H1 (cell line): Measurements from ENCODE around the gene NABP2. TPM values are rescaled to one million over a fixed set of nuclear protein-coding genes. Genes with fewer than 3 reads are reported as not detected.

Experiments
- CTCF ChIA-PET: fragments of 300-600 bp; sonication (Branson Sonifier 250); formaldehyde crosslinking; loops from one replicate; lab custom pipeline; 2021; ENCODE audit not compliant: partially characterized antibody; lab: Charles Lee
- POLR2A ChIA-PET: fragments of 300-600 bp; sonication (Branson Sonifier 250); formaldehyde crosslinking; loops from one replicate; lab custom pipeline; 2021; ENCODE audit warnings: inconsistent platforms; ENCODE audit not compliant: partially characterized antibody; lab: Charles Lee
- DNase-seq, 2 experiments: peaks; one replicate each; pipeline versions ENCODE4 v3.0.0 to v3.0.0-alpha.2; 2010 to 2022; ENCODE audit warnings: low spot score in 2 of 2, low read depth in 1 of 2, mixed read lengths in 1 of 2
- FAIRE-seq: peaks from 2 replicates; lab custom pipeline; 2011; peaks lifted over from hg19 to GRCh38; lab: Jason Lieb, UNC
- H2AFZ ChIP-seq: 2 replicates; pipeline ENCODE4 v1.8.1; 2012; ENCODE audit warnings: low read length, inconsistent platforms
- H2AK5ac ChIP-seq: 2 replicates; pipeline ENCODE4 v1.6.1; 2013; ENCODE audit warnings: low read depth, low read length
- H2BK120ac ChIP-seq: replicated peaks from 2 replicates; pipeline ENCODE3; 2013; ENCODE audit warnings: low read depth, low read length, inconsistent platforms
- H2BK12ac ChIP-seq: 2 replicates; pipeline ENCODE4 v1.6.1; 2013; ENCODE audit warnings: low read depth, low read length
- H2BK15ac ChIP-seq: 2 replicates; pipeline ENCODE4 v1.6.1; 2013; ENCODE audit warnings: low read length
- H2BK20ac ChIP-seq: 2 replicates; pipeline ENCODE4 v1.6.1; 2013; ENCODE audit warnings: low read length
- H2BK5ac ChIP-seq: 2 replicates; pipeline ENCODE4 v1.6.1; 2013; ENCODE audit warnings: low read depth, low read length
- H3K14ac ChIP-seq: 2 replicates; pipeline ENCODE4 v1.6.1; 2013; ENCODE audit warnings: inconsistent platforms; ENCODE audit not compliant: insufficient read length
- H3K18ac ChIP-seq: 2 replicates; pipeline ENCODE4 v1.6.1; 2013; ENCODE audit warnings: low read length; ENCODE audit errors: extremely low read depth
- H3K23ac ChIP-seq: 2 replicates; pipeline ENCODE4 v1.6.1; 2013; ENCODE audit warnings: inconsistent platforms; ENCODE audit not compliant: insufficient read length
- H3K23me2 ChIP-seq: 2 replicates; pipeline ENCODE4 v1.6.1; 2013; ENCODE audit warnings: low read depth, low read length
- H3K27ac ChIP-seq: 2 replicates; pipeline ENCODE4 v1.6.1; 2011; ENCODE audit warnings: low read depth, low read length, inconsistent platforms
- H3K27me3 ChIP-seq, 4 experiments: replicated peaks in 1 of 4; 1 replicate in 1 of 4; 2 replicates in 3 of 4; pipeline versions ENCODE4 v1.6.1 to v1.8.1; 2011 to 2013; ENCODE audit warnings: low read length in 3 of 4, mild to moderate bottlenecking in 3 of 4, inconsistent platforms in 2 of 4, mixed read lengths in 2 of 4, moderate library complexity in 1 of 4; ENCODE audit not compliant: control insufficient read depth in 3 of 4, insufficient read depth in 3 of 4; ENCODE audit errors: extremely low read depth in 1 of 4
- H3K36me3 ChIP-seq, 4 experiments: 2 replicates each; pipeline versions ENCODE4 v1.6.1 to v1.8.1; 2011 to 2013; ENCODE audit warnings: mild to moderate bottlenecking in 4 of 4, low read length in 3 of 4, moderate library complexity in 2 of 4, control low read depth in 1 of 4, inconsistent platforms in 1 of 4; ENCODE audit not compliant: insufficient read depth in 4 of 4, control insufficient read depth in 2 of 4
- H3K4ac ChIP-seq: replicated peaks from 2 replicates; pipeline ENCODE3; 2013; ENCODE audit warnings: low read length, low read depth, mixed read lengths, inconsistent platforms; ENCODE audit not compliant: insufficient read length
- H3K4me1 ChIP-seq, 4 experiments: replicated peaks in 1 of 4; 1 replicate in 1 of 4; 2 replicates in 3 of 4; pipeline versions ENCODE4 v1.6.1 to v1.8.1; 2011 to 2013; ENCODE audit warnings: low read length in 3 of 4, inconsistent platforms in 2 of 4, mixed read lengths in 1 of 4; ENCODE audit not compliant: insufficient read depth in 4 of 4, control insufficient read depth in 3 of 4
- H3K4me2 ChIP-seq, 2 experiments: 2 replicates each; pipeline versions ENCODE4 v1.6.1 to v1.8.1; 2011 to 2013; ENCODE audit warnings: low read depth in 2 of 2, low read length in 2 of 2, control low read depth in 1 of 2, inconsistent platforms in 1 of 2, mild to moderate bottlenecking in 1 of 2; ENCODE audit not compliant: insufficient read depth in 1 of 2
- H3K4me3 ChIP-seq, 4 experiments: fragments of 200-600, 300-600 bp in 1 of 4; sonication (generic), shearing (Covaris generic), sonication (Bioruptor Twin) in 1 of 4; 2 replicates each; pipeline versions ENCODE4 v1.5.1 to v1.8.1; 2011 to 2016; ENCODE audit warnings: low read length in 4 of 4, low read depth in 3 of 4, control low read depth in 2 of 4, inconsistent platforms in 2 of 4, mild to moderate bottlenecking in 2 of 4, mixed read lengths in 1 of 4, moderate library complexity in 1 of 4; ENCODE audit not compliant: insufficient read depth in 2 of 4; ENCODE audit errors: extremely low read depth in 1 of 4
- H3K56ac ChIP-seq: replicated peaks from 2 replicates; pipeline ENCODE3; 2013; ENCODE audit warnings: low read depth, mild to moderate bottlenecking, mixed read lengths, low read length, inconsistent platforms; ENCODE audit not compliant: insufficient read length
- H3K79me1 ChIP-seq: 2 replicates; pipeline ENCODE4 v1.6.1; 2013; ENCODE audit warnings: low read depth, low read length, control low read depth
- H3K79me2 ChIP-seq, 2 experiments: 2 replicates each; pipeline versions ENCODE4 v1.6.1 to v1.8.1; 2012 to 2013; ENCODE audit warnings: low read length in 2 of 2, mild to moderate bottlenecking in 2 of 2, inconsistent platforms in 1 of 2; ENCODE audit not compliant: insufficient read depth in 2 of 2, control insufficient read depth in 1 of 2
- H3K9ac ChIP-seq, 4 experiments: replicated peaks in 1 of 4; 1 replicate in 1 of 4; 2 replicates in 3 of 4; pipeline versions ENCODE4 v1.6.1 to v1.8.1; 2011 to 2013; ENCODE audit warnings: low read depth in 3 of 4, low read length in 3 of 4, control low read depth in 2 of 4, mild to moderate bottlenecking in 2 of 4, moderate library complexity in 2 of 4, inconsistent platforms in 1 of 4; ENCODE audit errors: extremely low read depth in 1 of 4
- H3K9me3 ChIP-seq, 2 experiments: 2 replicates each; pipeline versions ENCODE4 v1.6.1 to v1.8.1; 2012 to 2013; ENCODE audit warnings: mild to moderate bottlenecking in 2 of 2, moderate library complexity in 2 of 2, control low read depth in 1 of 2, inconsistent platforms in 1 of 2, low read depth in 1 of 2, low read length in 1 of 2, mixed read lengths in 1 of 2; ENCODE audit not compliant: insufficient read depth in 2 of 2
- H4K20me1 ChIP-seq, 2 experiments: replicated peaks in 1 of 2; 2 replicates each; pipeline versions ENCODE3 to v1.8.1; 2011 to 2013; ENCODE audit warnings: inconsistent platforms in 2 of 2, low read length in 2 of 2, mild to moderate bottlenecking in 1 of 2; ENCODE audit not compliant: insufficient read depth in 2 of 2, control insufficient read depth in 1 of 2
- H4K5ac ChIP-seq: 2 replicates; pipeline ENCODE4 v1.6.1; 2013; ENCODE audit warnings: low read length, low read depth, mixed read lengths, inconsistent platforms; ENCODE audit not compliant: insufficient read length
- H4K8ac ChIP-seq: 2 replicates; pipeline ENCODE4 v1.8.0; 2013; ENCODE audit warnings: mild to moderate bottlenecking, moderate library complexity, low read length, inconsistent platforms; ENCODE audit not compliant: insufficient read depth; ENCODE audit errors: extremely low read depth
- H4K91ac ChIP-seq: replicated peaks from 2 replicates; pipeline ENCODE3; 2013; ENCODE audit warnings: low read length, mixed read lengths, inconsistent platforms; ENCODE audit not compliant: insufficient read length
- BRCA1 ChIP-seq: IDR thresholded peaks from 2 replicates; pipeline ENCODE4 v1.6.1; 2012; ENCODE audit warnings: low read depth, low read length, improper control_type of control experiment
- CBX5 ChIP-seq: fragments of 300-800, 300-1000 bp; sonication (generic); IDR thresholded peaks from 2 replicates; pipeline ENCODE4 v1.7.1; 2016; ENCODE audit warnings: antibody characterized with exemption, low read length, low read depth
- CEBPB ChIP-seq: IDR thresholded peaks from 2 replicates; pipeline ENCODE4 v1.6.1; 2012; ENCODE audit warnings: low read depth, low read length
- CREB1 ChIP-seq: IDR thresholded peaks from 2 replicates; pipeline ENCODE4 v1.6.1; 2012; ENCODE audit warnings: inconsistent platforms
- GABPA ChIP-seq: IDR thresholded peaks from 2 replicates; pipeline ENCODE4 v1.6.1; 2011; ENCODE audit warnings: mild to moderate bottlenecking, low read length, moderate library complexity, borderline replicate concordance; ENCODE audit not compliant: insufficient read depth
- HDAC6 ChIP-seq: IDR thresholded peaks from one replicate; pipeline ENCODE4 v1.7.1; 2012; ENCODE audit warnings: low read depth, mild to moderate bottlenecking, inconsistent platforms, low read length, moderate library complexity
- NANOG ChIP-seq: IDR thresholded peaks from 2 replicates; pipeline ENCODE4 v1.6.1; 2011; ENCODE audit warnings: low read length, low read depth, mild to moderate bottlenecking, inconsistent platforms; ENCODE audit not compliant: insufficient read depth, poor library complexity, severe bottlenecking
- NRF1 ChIP-seq: IDR thresholded peaks from 2 replicates; pipeline ENCODE4 v1.6.1; 2011; ENCODE audit warnings: mild to moderate bottlenecking, low read depth, low read length, improper control_type of control experiment
- PHF8 ChIP-seq: fragments of 200-600 bp; sonication (generic); conservative IDR thresholded peaks from 2 replicates; pipeline ENCODE4 v1.7.1; 2012; ENCODE audit warnings: low read depth, mild to moderate bottlenecking, inconsistent platforms, low read length, moderate library complexity
- SP2 ChIP-seq: IDR thresholded peaks from 2 replicates; pipeline ENCODE4 v1.6.1; 2012; ENCODE audit warnings: mild to moderate bottlenecking, low read length, inconsistent platforms
- WGBS, 2 experiments: shearing (Covaris generic) in 1 of 2; methylation state at CpG; one replicate each; pipeline versions ENCODE4 v1.1.6 to v1.1.7; 2013 to 2015; ENCODE audit warnings: low lambda C conversion rate in 2 of 2, mixed read lengths in 2 of 2, inconsistent platforms in 1 of 2, low coverage in 1 of 2, missing lambda C conversion rate in 1 of 2; ENCODE audit not compliant: insufficient replicate concordance in 2 of 2, insufficient coverage in 1 of 2, insufficient read length in 1 of 2; ENCODE audit errors: extremely low coverage in 1 of 2, missing lambda C conversion rate in 1 of 2; 5-methylcytosine and 5-hydroxymethylcytosine counted together
- polyA plus RNA-seq, 7 experiments: library from polyadenylated mRNA; depleted of rRNA in 3 of 7; stranded (reverse) in 5 of 7; unstranded in 2 of 7; fragments of >200 nt in 5 of 7; fragments of 200-250 nt in 2 of 7; gene quantifications; 1 replicate in 5 of 7; 2 replicates in 1 of 7; 4 replicates in 1 of 7; pipeline versions ENCODE4 v1.2.1 to v1.2.3, GENCODE V29; 2011 to 2013; ENCODE audit warnings: missing spikeins in 2 of 7, mixed read lengths in 2 of 7
- total RNA-seq: library from RNA; stranded (reverse); fragmentation: NEBNext Ultra II Directional; extraction: Animal tissue kit (Norgen Biotek cat#: 25700); gene quantifications from 2 replicates; pipeline ENCODE4 v1.2.1, GENCODE V29; 2021

The NABP2 gene
- total and polyA plus RNA-seq, 2 of the 8 experiments (the other 6 are each of a cell fraction or from before 2014, with no cell fraction given): 58.1 to 67.5 TPM

DNA sequence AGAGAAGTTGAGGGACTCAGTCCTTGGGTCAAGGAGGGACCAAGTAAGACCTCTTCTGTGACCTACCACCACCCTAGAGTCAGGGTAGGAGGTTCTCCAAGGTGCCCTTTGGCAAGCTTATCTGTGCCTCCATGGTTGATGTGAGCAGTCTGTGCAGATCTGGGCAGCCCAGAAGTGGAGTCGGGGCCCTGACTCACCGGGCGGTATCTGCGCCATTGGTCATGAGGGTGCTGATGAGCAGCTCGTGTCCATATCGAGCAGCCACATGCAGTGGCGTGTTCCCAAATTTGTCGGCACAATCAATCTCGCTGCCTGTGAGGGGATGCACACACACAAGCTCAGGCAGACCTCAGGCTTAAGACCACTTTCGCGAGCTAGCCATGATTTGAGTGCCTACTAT is 28.9 kb downstream of the NABP2 start:
- CTCF ChIA-PET: interaction anchor here (0.7 to 2.1 kb wide), 6 partner anchors 12 to 48 kb away, joined by 3 to 6 read pairs (median 6); partner anchors contain the start of genes COQ10A and RNF41
- FAIRE-seq: no peak

More for the DNA sequence above, 28.9 kb downstream of the NABP2 start:
- H2AFZ ChIP-seq: no peak overlapping the region
- no peak overlapping the region for H2BK12ac ChIP-seq
- H2BK5ac ChIP-seq: no peak overlapping the region
- no peaks in the 10 kb centered on the region for H3K27me3 ChIP-seq
- H4K20me1 ChIP-seq: peaks cover 5 to 9% of the 10 kb centered on the region in 2 experiments
- H2AK5ac ChIP-seq: no peak overlapping the region
- H2BK120ac ChIP-seq: no peak overlapping the region
- peaks cover 35 to 67% (median 53%) of the 10 kb centered on the region in 4 experiments for H3K36me3 ChIP-seq
- H3K4me2 ChIP-seq: no peak overlapping the region
- no peak overlapping the region for H3K27ac ChIP-seq
- no peak overlapping the region for H4K91ac ChIP-seq
- peaks cover 0 to 8% of the 10 kb centered on the region in 2 experiments; a peak in 1 of 4 replicates for H3K79me2 ChIP-seq
- DNase-seq: no peak
- H4K8ac ChIP-seq: no peak overlapping the region
- H3K18ac ChIP-seq: no peak overlapping the region
- peaks cover 8 to 13% (median 11%) of the 10 kb centered on the region in 4 experiments for H3K4me1 ChIP-seq
- H3K23ac ChIP-seq: no peak overlapping the region
- H3K23me2 ChIP-seq: peaks cover 8% of the 10 kb centered on the region; the same call in 1 of the 2 replicates
- WGBS, 2 experiments: 94% methylated on average over 11 of the region's 11 CpGs; no CpG with 5 or more reads in 1 of the 2 experiments
- no peaks in the 10 kb centered on the region for H3K9me3 ChIP-seq
- no peak overlapping the region for H2BK20ac ChIP-seq
- peaks cover 7% of the 10 kb centered on the region for H3K79me1 ChIP-seq
- no peak overlapping the region for H3K14ac ChIP-seq
- no peak overlapping the region for H3K9ac ChIP-seq
- POLR2A ChIA-PET: interaction anchor here (0.7 to 3.1 kb wide), 8 partner anchors 14 to 225 kb away, joined by 3 to 11 read pairs (median 3); partner anchors contain the start of gene COQ10A
- H3K4me3 ChIP-seq: no peak overlapping the region
- no peak overlapping the region for H3K4ac ChIP-seq
- H4K5ac ChIP-seq: no peak overlapping the region
- TF ChIP-seq CBX5 (no peak), PHF8 (no peak), BRCA1 (no peak), CREB1 (no peak), NANOG (no peak), HDAC6 (no peak), CEBPB (no peak), NRF1 (no peak), SP2 (no peak), GABPA (no peak)
- H3K56ac ChIP-seq: no peak overlapping the region
- no peak overlapping the region for H2BK15ac ChIP-seq
